GM12878 (cell line): ENCODE results near the gene ZNF548.

ENCODE experiments used
- BMI1 ChIP-seq: fragments of 450-650 bp; IDR thresholded peaks from 2 replicates; pipeline ENCODE4 v1.6.1; 2016; ENCODE audit warnings: mild to moderate bottlenecking, moderate library complexity, borderline replicate concordance
- CREB1 ChIP-seq: IDR thresholded peaks from 2 replicates; pipeline ENCODE4 v1.6.1; 2012; ENCODE audit warnings: low read depth, mild to moderate bottlenecking, inconsistent platforms
- CTCF ChIP-seq, 3 experiments: IDR thresholded peaks in 2 of 3; conservative IDR thresholded peaks in 1 of 3; 2 replicates each; pipeline ENCODE4 v1.5.1; 2011; ENCODE audit warnings: low read depth in 3 of 3, low read length in 3 of 3, mild to moderate bottlenecking in 3 of 3, control low read depth in 2 of 3, moderate library complexity in 2 of 3, inconsistent platforms in 1 of 3, mixed read lengths in 1 of 3; ENCODE audit not compliant: control insufficient read depth in 2 of 3, insufficient read depth in 1 of 3; ENCODE audit errors: extremely low read depth in 1 of 3
- ESRRA ChIP-seq: IDR thresholded peaks from 2 replicates; pipeline ENCODE4 v1.6.1; 2012; ENCODE audit warnings: mild to moderate bottlenecking, low read length, improper control_type of control experiment
- USF2 ChIP-seq: IDR thresholded peaks from 2 replicates; pipeline ENCODE4 v1.6.1; 2011; ENCODE audit warnings: low read depth, low read length, improper control_type of control experiment, borderline replicate concordance

- no peak for TF ChIP-seq ESRRA
- TF ChIP-seq CTCF (IDR thresholded peaks at IDR 0.05 in 2 of 3, conservative IDR thresholded peaks at IDR 0.05 in 1 of 3; ENCODE audit: control insufficient read depth in 2 of 3, extremely low read depth in 1 of 3, insufficient read depth in 1 of 3, low read depth in 3 of 3, low read length in 3 of 3) = no peak
- TF ChIP-seq CREB1 = no peak
- no peak for TF ChIP-seq BMI1
- no peak for TF ChIP-seq USF2
Measured at GRCh38 chr19:57363688-57364181, 25.9 kb upstream of the ZNF548 start.
